Measurements from ENCODE around the gene WNT6. TPM values are rescaled to one million over a fixed set of nuclear protein-coding genes. Genes with fewer than 3 reads are reported as not detected.

WNT6 gene
- total RNA-seq, 1 experiment from 2014 or later, result not detected

GRCh38 chr2:218814540-218815243, 44.9 kb upstream of the WNT6 start:
- Histone ChIP-seq H2AFZ (ENCODE audit: low read length) (no peak overlapping the region), H3K79me2 (ENCODE audit: low read length) (no peaks in the 10 kb centered on the region), H3K4me3 (ENCODE audit: low read length) (no peak overlapping the region), H3K27ac (ENCODE audit: low read length) (no peak overlapping the region), H3K4me2 (ENCODE audit: low read length) (no peak overlapping the region), H4K20me1 (ENCODE audit: low read length) (no peaks in the 10 kb centered on the region), H3K4me1 (ENCODE audit: insufficient read depth, low read length) (no peaks in the 10 kb centered on the region), H3K36me3 (ENCODE audit: low read depth, low read length) (no peaks in the 10 kb centered on the region), H3K27me3 (ENCODE audit: low read length) (no peaks in the 10 kb centered on the region), H3K9me2 (replicated peaks; ENCODE audit: low read length) (no peaks in the 10 kb centered on the region), H3K9me3 (ENCODE audit: low read length) (no peaks in the 10 kb centered on the region), H3F3A (ENCODE audit: low read length, unreplicated experiment) (no peaks in the 10 kb centered on the region), H3K9ac (ENCODE audit: low read length) (no peak overlapping the region)
- ChIA-PET CTCF (no interaction called here), POLR2A (ENCODE audit: unreplicated experiment) (no interaction called here)
- no peak for DNase-seq
- ATAC-seq, result no peak
- BruUV-seq (replicated peaks), result no TSS peak
- TF ChIP-seq CTCF (conservative IDR thresholded peaks at IDR 0.05; ENCODE audit: low read depth, low read length), result no peak
- TF ChIP-seq EZH2 (IDR thresholded peaks at IDR 0.05; ENCODE audit: low read length, unreplicated experiment), result no peak
- TF ChIP-seq EZH2phosphoT487 (IDR thresholded peaks at IDR 0.05; ENCODE audit: borderline replicate concordance, low read length), result no peak
- intact Hi-C loops (cut with micrococcal nuclease), result no loop called here

GRCh38 chr2:218815244-218815637, 44.4 kb upstream of the WNT6 start:
- Histone ChIP-seq H3K27me3 (ENCODE audit: low read length) (no peaks in the 10 kb centered on the region), H3K4me1 (ENCODE audit: insufficient read depth, low read length) (no peaks in the 10 kb centered on the region), H3K79me2 (ENCODE audit: low read length) (no peaks in the 10 kb centered on the region), H3F3A (ENCODE audit: low read length, unreplicated experiment) (no peaks in the 10 kb centered on the region), H3K4me2 (ENCODE audit: low read length) (no peak overlapping the region), H4K20me1 (ENCODE audit: low read length) (no peaks in the 10 kb centered on the region), H3K9me3 (ENCODE audit: low read length) (no peaks in the 10 kb centered on the region), H3K36me3 (ENCODE audit: low read depth, low read length) (no peaks in the 10 kb centered on the region), H3K9ac (ENCODE audit: low read length) (no peak overlapping the region), H3K9me2 (replicated peaks; ENCODE audit: low read length) (no peaks in the 10 kb centered on the region), H3K27ac (ENCODE audit: low read length) (no peak overlapping the region), H3K4me3 (ENCODE audit: low read length) (no peak overlapping the region), H2AFZ (ENCODE audit: low read length) (no peak overlapping the region)
- ChIA-PET CTCF (no interaction called here), POLR2A (ENCODE audit: unreplicated experiment) (no interaction called here)
- TF ChIP-seq EZH2phosphoT487 (IDR thresholded peaks at IDR 0.05; ENCODE audit: borderline replicate concordance, low read length) (no peak), CTCF (conservative IDR thresholded peaks at IDR 0.05; ENCODE audit: low read depth, low read length) (no peak), EZH2 (IDR thresholded peaks at IDR 0.05; ENCODE audit: low read length, unreplicated experiment) (no peak)
- DNase-seq, result no peak
- no peak for ATAC-seq
- intact Hi-C loops (cut with micrococcal nuclease), result no loop called here
- no TSS peak for BruUV-seq (replicated peaks)

- Histone ChIP-seq H3F3A (ENCODE audit: low read length, unreplicated experiment) (no peaks in the 10 kb centered on the region), H3K9me2 (replicated peaks; ENCODE audit: low read length) (no peaks in the 10 kb centered on the region), H3K27ac (ENCODE audit: low read length) (no peak overlapping the region), H3K27me3 (ENCODE audit: low read length) (no peaks in the 10 kb centered on the region), H3K9ac (ENCODE audit: low read length) (no peak overlapping the region), H3K36me3 (ENCODE audit: low read depth, low read length) (no peaks in the 10 kb centered on the region), H4K20me1 (ENCODE audit: low read length) (no peaks in the 10 kb centered on the region), H2AFZ (ENCODE audit: low read length) (no peak overlapping the region), H3K4me2 (ENCODE audit: low read length) (no peak overlapping the region), H3K9me3 (ENCODE audit: low read length) (no peaks in the 10 kb centered on the region), H3K79me2 (ENCODE audit: low read length) (no peaks in the 10 kb centered on the region), H3K4me3 (ENCODE audit: low read length) (no peak overlapping the region), H3K4me1 (ENCODE audit: insufficient read depth, low read length) (no peaks in the 10 kb centered on the region)
- POLR2A ChIA-PET (ENCODE audit: unreplicated experiment), result no interaction called here
- ATAC-seq (no peak), DNase-seq (no peak)
- CTCF ChIA-PET, result no interaction called here
- TF ChIP-seq EZH2phosphoT487 (IDR thresholded peaks at IDR 0.05; ENCODE audit: borderline replicate concordance, low read length), result no peak
- TF ChIP-seq EZH2 (IDR thresholded peaks at IDR 0.05; ENCODE audit: low read length, unreplicated experiment), result no peak
- TF ChIP-seq CTCF (conservative IDR thresholded peaks at IDR 0.05; ENCODE audit: low read depth, low read length), result no peak
- no TSS peak for BruUV-seq (replicated peaks)
- intact Hi-C loops (cut with micrococcal nuclease), result no loop called here
These were observed 44.0 kb upstream of the WNT6 start for GRCh38 chr2:218815649-218816048.

All from PC-3 (cell line).